HG02943 (cell line): ENCODE data around the gene ALDH2.
"Not testable (repeated sequence)": the region's sequence is repeated elsewhere in the genome, so short reads cannot be mapped to it uniquely, and the experiment has no call there.

ENCODE experiments used
- ATAC-seq: cut with Tn5 transposase; IDR thresholded peaks from one replicate; pipeline ENCODE4 v1.9.1; 2021; ENCODE audit warnings: mild to moderate bottlenecking, low read depth, moderate library complexity; ENCODE audit not compliant: unreplicated experiment

The ALDH2 gene

DNA sequence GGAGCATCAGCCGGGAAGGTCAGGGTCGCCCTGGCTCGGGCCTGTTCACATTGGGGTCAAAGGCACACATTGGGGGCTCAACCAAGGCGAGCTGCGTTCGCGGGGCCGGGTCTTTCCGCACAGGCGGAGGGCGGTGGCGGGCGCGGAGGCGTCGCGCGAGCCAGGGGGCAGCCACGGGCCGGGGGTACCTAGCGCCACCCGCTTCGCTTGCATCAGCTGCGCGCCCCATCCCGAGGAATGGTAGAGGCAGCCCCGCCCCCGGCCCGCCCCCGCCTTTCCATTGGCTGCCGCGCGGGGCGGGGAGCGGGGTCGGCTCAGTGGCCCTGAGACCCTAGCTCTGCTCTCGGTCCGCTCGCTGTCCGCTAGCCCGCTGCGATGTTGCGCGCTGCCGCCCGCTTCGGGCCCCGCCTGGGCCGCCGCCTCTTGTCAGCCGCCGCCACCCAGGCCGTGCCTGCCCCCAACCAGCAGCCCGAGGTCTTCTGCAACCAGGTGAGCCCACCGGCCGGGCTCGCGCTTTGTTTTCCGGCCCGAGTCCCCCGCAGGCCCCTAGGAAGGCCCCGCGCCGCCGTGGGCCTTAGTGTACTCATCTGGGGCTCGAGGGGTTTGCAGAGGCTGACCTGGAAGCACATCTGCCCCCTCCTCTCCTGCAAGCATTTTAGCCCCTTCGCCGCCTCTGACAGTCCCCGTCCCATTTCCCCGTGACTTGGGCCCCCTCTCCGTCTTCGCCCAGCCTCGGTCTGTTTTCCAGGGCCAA lies at the start of gene ALDH2:
TSS of gene ALDH2 (plus strand) at position 326 of the 754 bp plus-strand sequence. CDS start at position 376, 50 bp downstream.
- ATAC-seq = no peak

DNA sequence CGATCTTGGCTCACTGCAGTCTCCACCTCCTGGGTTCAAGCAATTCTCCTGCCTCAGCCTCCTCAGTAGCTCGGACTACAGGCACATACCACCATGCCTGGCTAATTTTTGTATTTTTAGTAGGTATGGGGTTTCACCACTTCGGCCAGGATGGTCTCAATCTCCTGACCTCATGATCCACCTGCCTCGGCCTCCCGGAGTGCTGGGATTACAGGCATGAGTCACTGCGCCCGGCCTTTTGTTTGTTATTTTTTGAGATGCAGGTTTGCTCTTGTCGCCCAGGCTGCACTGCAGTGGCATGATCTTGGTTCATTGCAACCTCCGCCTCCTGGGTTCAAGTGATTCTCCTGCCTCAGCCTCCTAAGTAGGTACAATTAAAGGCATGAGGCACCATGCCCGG lies 47.4 kb upstream of the ALDH2 start:
- ATAC-seq = not testable (repeated sequence)

DNA sequence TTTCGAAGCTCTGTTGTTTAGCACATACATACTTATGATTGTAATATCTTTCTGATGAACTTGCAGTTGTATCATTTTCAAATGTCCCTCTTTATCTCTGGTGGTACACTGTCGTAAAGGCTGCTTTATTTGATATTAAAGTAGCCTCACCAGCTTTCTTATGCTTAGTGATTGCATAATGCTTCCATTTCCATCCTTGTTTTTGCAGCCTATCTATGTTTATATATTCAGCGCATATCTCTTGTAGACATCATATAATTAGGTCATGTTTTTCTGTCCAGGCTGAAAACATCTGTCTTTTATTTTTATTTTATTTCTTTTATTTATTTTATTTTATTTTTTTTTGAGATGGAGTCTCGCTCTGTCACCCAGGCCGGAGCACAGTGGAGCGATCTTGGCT lies 46.3 kb upstream of the ALDH2 start:
- ATAC-seq = no peak

DNA sequence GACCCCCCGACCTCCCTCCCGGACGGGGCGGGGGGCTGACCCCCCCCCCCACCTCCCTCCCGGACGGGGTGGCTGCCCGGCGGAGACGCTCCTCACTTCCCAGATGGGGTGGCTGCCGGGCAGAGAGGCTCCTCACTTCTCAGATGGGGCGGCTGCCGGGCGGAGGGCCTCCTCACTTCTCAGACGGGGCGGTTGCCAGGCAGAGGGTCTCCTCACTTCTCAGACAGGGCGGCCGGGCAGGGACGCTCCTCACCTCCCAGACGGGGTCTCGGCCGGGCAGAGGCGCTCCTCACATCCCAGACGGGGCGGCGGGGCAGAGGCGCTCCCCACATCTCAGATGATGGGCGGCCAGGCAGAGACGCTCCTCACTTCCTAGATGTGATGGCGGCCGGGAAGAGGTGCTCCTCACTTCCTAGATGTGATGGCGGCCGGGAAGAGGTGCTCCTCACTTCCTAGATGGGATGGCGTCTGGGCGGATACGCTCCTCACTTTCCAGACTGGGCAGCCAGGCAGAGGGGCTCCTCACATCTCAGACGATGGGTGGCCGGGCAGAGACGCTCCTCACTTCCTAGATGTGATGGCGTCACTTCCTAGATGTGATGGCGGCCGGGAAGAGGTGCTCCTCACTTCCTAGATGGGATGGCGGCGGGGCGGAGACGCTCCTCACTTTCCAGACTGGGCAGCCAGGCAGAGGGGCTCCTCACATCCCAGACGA lies 42.9 kb upstream of the ALDH2 start:
- not testable (repeated sequence) for ATAC-seq

DNA sequence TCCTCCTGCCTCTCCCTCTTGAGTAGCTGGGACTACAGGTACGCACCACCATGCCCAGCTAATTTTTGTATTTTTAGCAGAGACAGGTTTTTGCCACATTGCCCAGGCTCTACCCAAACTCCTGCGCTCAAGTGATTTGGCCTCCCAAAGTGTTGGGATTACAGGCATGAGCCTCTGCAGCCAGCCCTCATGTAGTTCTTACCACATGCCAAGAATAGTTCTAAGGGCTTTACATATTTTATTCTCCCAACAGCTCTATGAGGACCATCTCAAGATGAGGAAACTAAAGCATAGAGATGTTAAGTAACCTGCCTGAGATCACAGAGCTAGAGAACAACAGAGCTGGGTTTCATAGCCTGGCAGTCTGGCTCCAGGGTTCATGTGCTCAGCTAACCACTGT lies 37.9 kb upstream of the ALDH2 start:
- no peak for ATAC-seq

DNA sequence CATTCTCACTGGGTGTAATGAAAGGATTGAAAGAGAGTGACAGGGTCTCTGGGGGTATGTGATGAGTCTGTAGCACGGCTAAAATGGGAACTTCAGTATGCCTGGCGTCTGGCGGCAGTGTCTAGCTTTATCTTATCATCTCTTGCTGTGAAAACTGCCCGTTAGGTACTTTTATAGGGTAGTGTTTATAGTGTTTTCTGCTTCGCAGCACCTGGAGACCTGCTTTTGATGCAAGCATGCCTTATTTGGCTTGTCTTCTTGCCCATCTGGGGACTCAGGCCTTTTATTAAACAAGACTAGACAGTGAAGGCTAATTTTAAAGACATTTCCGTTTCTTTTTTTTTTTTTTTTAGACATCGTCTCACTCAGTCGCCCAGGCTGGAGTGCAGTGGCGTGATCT lies 36.3 kb upstream of the ALDH2 start:
- no peak for ATAC-seq

DNA sequence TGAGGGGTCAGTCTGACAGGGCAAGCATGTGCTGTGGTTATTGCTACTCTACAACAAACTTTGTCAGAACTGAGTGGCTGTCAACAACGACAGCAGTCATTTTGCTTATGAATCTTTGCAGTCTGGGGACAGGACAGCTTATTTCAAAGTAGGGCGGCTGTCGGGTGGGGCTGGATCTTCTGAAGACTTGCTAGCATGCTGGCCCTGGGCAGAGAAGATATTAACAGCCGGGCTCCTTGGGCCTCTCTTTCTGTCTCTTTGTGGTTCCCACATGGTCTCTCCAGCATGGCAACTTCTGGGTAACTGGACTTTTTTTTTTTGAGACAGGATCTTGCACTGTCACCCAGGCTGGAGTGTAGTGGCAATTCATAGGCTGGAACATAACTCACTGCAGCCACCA lies 33.9 kb upstream of the ALDH2 start:
- ATAC-seq = no peak

DNA sequence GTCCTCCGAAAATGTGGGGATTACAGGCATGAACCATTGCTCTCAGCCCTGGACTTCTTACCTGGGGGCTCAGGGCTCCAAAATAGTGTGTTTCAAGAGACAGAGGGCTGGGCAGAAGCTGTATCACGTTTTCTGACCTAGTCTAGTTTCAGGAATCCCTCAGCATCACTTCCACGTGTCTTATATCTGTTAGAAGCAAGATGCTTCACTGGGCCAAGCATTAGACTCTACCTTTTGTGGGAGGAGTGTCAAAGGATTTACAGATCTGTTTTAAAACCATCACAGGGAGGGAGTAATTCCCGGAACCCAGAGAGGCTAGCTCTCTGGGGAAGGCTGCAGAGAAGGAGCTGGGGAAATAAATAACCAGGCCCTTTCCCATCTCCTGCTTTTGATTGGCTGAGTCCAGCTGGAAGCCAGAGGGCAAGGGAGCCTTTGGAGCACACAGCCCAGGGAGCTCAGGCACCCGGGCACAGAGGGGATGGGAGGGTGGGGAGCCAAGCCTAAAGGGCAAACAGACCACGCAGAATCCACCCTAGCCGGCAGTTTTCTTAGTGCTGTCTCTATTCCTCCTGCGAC lies 33.3 kb upstream of the ALDH2 start:
- no peak for ATAC-seq

DNA sequence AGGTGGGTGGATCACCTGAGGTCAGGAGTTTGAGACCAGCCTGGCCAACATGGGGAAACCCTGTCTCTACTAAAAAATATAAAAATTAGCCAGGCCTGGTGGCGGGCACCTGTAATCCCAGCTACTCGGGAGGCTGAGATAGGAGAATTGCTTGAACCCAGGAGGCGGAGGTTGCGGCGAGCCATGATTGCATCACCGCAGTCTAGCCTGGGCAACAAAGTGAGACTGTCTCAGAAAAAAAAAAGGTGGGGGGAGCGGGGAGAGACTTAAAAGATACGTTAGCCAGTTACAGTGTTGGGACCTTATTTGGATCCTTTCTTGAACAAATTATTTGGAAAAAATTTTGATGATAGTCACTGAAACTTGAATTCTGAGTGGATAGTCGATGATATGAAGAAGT lies 27.2 kb upstream of the ALDH2 start:
- not testable (repeated sequence) for ATAC-seq

DNA sequence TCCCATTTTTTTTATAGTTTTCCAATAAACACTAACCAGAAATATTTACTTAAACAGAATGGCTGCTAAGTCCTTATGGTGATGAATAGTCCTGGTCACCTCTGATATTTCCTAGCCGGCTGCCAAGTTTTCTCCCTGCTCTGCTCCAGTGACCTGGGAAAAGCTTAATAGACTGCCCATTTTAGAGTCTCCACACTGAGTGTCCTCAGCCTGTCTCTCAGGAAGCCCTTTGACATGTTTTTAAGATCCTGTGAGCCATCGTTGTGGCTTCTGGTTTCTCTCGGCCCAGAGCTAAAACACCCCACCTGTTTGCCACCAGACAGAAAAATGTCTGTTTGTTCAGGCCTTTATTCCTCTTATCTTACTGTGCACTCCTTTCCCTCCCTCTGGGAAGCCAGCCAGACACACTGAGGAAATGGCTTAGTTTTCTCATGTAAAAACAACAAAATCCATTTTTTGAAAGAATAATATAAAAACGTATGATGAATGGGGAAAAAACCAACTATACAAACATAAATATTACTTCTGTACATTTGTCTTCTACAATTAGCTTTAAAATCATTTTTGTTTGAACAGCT lies 25.4 kb upstream of the ALDH2 start:
- no peak for ATAC-seq

DNA sequence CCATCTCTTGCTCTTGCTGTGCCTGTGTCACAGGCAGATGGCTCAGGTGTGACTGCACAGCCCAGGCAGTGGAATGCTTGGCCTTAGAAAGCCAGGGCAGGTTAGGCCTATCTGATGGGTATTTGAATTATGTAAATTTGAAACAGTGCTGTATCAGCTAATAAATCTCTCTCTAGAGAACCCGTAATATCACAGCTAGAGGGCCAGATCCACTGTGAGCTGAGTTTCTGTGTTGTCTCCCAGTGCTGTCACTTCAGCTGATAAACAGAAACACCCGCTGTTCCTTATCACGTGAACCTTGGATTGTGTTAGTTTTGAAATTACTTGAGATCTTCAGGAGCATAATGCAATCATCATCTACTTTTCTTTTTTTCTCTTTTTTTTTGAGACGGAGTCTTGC lies 21.5 kb upstream of the ALDH2 start:
- ATAC-seq = no peak

DNA sequence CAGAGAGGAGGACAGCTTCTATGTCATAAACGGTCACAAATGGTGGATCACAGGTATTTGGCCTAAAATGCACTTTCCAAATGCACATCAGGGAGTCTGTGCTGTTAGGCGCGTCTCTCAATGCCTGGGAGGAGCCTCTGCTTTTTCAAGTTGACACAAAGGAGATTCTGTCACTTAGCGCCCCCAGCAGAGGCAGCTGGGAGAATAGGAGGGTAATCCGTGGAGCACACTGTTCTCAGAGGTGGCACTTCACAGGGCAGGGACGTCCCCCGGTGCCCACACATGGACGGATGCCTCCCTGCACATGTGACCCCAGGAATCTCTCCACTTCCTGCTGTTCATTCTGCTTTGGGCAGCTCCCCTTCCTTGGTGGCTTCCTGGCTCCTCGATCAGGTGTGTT lies 19.4 kb upstream of the ALDH2 start:
- no peak for ATAC-seq

DNA sequence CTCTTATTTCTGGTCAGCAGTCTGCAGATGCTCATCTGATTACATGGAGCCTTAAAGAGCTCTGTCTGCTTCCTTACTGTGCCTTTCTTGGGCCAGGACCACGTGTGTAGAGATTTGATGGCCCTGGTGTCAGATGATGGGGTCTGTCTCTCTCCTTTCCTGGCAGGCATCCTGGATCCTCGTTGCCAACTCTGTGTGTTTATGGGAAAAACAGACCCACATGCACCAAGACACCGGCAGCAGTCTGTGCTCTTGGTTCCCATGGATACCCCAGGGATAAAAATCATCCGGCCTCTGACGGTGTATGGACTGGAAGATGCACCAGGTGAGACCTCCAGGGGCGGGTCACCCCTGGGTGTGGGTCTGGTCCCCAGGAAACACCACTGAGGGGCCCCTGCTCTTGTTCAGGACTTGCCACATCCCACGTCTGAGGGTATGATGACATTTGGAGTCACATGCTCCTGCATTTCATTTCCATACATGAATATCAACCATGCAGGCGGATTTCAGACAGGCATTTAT lies 18.5 kb upstream of the ALDH2 start:
- no peak for ATAC-seq

DNA sequence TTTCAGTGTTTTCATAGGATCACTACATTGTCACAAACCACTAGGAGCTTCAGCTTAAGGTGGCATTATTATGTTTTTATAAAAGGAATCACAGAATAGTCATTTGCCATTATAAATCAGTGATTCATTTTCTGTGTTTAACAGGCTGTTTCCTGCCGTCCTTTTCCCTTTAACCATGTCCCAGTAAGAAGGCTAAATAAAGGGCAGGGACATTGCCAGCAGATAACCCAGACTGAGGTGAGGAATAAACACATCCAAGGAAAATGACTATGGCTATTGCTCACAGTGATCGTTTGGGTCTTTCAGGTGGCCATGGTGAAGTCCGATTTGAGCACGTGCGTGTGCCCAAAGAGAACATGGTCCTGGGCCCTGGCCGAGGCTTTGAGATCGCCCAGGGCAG lies 17.9 kb upstream of the ALDH2 start:
- no peak for ATAC-seq

DNA sequence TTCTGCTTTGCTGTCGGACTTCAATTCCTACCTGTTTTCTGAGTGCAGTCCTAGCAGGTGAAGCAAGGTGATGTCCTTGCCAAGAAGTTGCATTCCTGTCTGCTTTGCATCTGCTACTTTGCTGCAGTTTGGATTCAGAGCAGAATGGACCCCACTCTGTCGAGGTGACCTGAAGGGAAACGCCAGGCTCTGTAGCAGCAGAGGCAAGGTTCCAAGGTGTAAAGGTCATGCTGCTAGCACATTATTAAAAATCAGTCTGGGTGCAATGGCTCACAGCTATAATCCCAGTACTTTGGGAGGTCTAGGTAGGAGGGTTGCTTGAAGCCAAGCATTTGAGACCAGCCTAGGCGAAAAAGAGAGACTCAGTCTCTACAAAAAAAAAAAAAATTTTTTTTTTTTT lies 17.3 kb upstream of the ALDH2 start:
- ATAC-seq = no peak

DNA sequence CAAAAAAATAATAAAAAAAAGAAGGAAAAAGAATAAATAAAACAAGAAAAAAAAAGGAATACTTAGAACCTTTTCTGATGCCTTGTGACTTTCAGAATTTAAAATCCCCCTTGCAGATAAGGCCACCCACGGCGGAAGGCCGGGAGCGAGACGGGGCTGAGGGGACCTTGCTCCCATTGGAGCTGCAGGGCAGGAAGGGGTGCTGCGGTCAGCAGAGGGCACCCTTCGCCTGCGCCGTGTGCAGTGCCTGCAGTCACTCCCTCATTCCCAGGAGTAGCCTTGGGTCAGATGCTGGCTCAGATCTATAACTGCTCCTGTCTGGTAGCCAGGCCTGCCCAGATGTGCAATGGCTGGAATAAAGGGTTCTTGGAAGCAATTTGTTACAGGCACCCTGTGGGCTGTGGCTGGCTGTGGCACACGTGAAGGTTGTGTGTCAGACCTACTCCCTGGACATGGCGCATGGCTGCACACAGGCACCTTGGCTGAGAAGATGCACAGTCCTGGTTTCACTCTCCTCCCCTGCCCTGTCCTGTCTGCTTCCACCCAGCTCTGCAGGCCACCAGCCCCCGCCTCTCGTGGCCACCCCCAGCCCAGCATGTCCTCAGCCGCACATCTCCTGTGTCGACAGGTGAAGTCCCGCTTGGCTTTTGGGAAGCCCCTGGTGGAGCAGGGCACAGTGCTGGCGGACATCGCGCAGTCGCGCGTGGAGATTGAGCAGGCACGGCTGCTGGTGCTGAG lies 13.4 kb upstream of the ALDH2 start:
- no peak for ATAC-seq

DNA sequence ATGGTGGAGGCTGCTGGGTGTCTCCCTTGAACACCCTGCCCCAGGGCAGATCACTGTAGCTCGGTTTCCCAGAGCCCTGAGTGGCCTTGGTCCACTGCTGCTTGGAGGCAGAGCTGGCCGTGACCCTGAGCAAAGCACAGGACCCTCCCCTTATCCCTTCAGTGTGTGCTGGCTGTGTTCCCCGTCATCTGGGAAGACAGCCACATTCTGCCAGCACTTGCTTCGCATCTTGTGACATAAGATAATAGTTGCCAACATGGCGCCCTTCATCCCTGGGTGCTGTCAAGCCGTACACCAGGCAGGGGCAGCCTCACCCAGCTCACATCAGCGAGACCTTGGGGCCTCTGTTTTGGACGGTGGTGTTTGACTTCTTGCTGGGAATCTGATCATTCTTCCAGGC lies 12.1 kb upstream of the ALDH2 start:
- ATAC-seq = no peak

DNA sequence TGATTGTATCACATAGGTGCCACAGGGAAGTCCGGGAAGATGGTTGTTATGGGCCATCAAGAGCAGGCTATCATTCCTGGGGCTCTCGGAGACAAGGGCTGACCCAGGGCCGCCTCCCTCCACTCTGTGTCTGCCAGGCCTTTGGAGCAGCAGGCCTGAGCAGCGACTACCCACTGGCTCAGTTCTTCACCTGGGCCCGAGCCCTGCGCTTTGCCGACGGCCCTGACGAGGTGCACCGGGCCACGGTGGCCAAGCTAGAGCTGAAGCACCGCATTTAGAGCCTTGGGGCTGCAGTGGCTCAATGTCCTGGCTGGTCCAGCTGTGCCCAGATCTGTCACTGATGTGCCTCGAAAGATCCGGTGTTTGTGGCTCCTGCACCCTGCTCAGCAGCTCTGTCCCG lies 10.5 kb upstream of the ALDH2 start:
- ATAC-seq = no peak

DNA sequence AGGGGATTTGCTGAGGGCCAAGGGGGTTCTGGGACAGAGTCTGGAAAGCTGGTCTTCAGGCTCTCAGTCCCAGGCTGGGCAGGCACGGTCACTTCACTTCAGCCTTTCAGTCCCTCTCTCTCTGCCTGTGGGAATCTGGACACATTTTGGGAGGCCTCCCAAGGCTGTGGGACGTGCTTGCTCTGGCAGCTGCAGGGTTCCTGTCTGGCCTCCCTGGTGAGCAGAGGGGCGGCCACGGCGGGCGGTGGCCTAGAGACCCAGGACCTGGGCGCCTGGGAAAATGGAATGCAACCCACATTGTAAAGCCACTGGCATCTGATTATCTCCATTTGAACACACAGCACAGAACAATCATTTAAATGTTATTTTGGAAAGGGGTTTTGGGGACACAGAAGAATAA lies 10.1 kb upstream of the ALDH2 start:
- ATAC-seq = no peak

DNA sequence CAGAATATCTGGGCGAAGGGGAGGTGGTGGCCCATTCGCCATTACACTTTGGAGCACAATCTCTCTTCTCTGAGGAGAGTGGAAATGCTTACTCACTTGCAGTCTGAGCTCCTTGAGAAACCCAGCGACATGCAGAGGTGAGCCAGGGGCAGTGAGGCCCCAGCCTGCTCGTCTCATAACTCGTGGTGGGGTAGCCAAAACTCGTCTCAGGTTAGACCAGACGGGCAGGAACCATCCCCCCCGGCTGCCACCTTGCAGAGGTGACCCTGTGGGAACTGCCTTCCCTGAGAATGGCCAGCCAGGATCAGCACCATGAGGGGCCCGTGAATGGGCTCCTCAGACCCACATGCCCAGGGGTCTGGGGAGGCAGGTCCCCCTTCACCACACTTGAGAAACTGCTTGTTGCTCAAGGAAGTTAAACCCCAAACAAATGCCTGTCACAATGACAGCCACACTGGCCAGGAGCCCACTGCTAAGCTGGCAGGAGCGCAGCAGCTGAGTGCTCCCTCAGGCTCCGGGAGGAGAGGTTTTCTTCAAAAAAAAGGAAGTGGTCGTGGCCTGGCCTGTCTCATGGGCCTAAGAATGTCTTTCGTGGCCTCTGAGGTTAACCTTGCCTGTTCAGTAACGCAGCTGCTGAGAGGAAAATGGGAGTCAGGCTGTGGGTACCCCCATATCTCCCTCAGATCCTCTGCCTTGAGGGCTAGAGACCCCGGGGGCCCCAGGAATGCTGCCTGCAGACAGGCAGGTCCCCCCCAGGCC lies 9.2 kb upstream of the ALDH2 start:
- ATAC-seq = no peak
